Cardiac fibroblast (primary cell): ENCODE data around the gene GNPNAT1.

Experiments used
- DNase-seq, 2 donors: peaks; one replicate each; pipeline versions ENCODE4 v3.0.0 to v3.0.0-alpha.2; 2010; ENCODE audit warnings: low read depth in 2 of 2
- H3K4me3 ChIP-seq, 2 donors: replicated peaks in 1 of 2; 1 replicate in 1 of 2; 2 replicates in 1 of 2; pipeline ENCODE4 v1.5.1; 2011; ENCODE audit warnings: low read depth in 2 of 2, low read length in 2 of 2, mild to moderate bottlenecking in 2 of 2, moderate library complexity in 1 of 2
- CTCF ChIP-seq: IDR thresholded peaks from one replicate; pipeline ENCODE4 v1.5.1; 2011; ENCODE audit warnings: low read depth, mild to moderate bottlenecking, low read length, inconsistent platforms

Gene GNPNAT1

GRCh38 chr14:52790756-52791222 lies 618 bp downstream of the GNPNAT1 start:
- DNase-seq: no peak

GRCh38 chr14:52790011-52790755 lies 1.2 kb downstream of the GNPNAT1 start:
- DNase-seq: peak in 1 of 2 donors; percentile 31
- no peak for TF ChIP-seq CTCF
- peak overlapping the region; percentile 72 to 82 for H3K4me3 ChIP-seq

More at GRCh38 chr14:52790756-52791222, 618 bp downstream of the GNPNAT1 start:
- TF ChIP-seq CTCF: no peak
- peak overlapping the region; percentile 72 to 82 for H3K4me3 ChIP-seq

GRCh38 chr14:52789118-52789517 lies 2.3 kb downstream of the GNPNAT1 start:
- no peak for DNase-seq
- TF ChIP-seq CTCF: no peak
- H3K4me3 ChIP-seq: peak overlapping the region in 1 of 2 donors; percentile 82

GRCh38 chr14:52786887-52787286 lies 4.5 kb downstream of the GNPNAT1 start:
- no peak overlapping the region for H3K4me3 ChIP-seq
- no peak for DNase-seq
- TF ChIP-seq CTCF: no peak

- TF ChIP-seq CTCF: no peak
Measured at GRCh38 chr14:52783206-52783605, 8.2 kb downstream of the GNPNAT1 start.

GRCh38 chr14:52781629-52782028 lies 9.8 kb downstream of the GNPNAT1 start:
- TF ChIP-seq CTCF: no peak
- DNase-seq: no peak
- no peak overlapping the region for H3K4me3 ChIP-seq

More at GRCh38 chr14:52783206-52783605, 8.2 kb downstream of the GNPNAT1 start:
- no peak overlapping the region for H3K4me3 ChIP-seq
- no peak for DNase-seq
